ENCODE measurements around the gene STPG2. TPM values are rescaled to one million over a fixed set of nuclear protein-coding genes. Genes with fewer than 3 reads are reported as not detected.

The STPG2 gene
- total RNA-seq, 1 experiment from 2014 or later, result 0.35 TPM

GRCh38 chr4:98113012-98113411 is 30.3 kb downstream of the STPG2 start:
- CTCF ChIA-PET, result no interaction called here

GRCh38 chr4:98110929-98111328 is 32.3 kb downstream of the STPG2 start:
- H3F3A ChIP-seq (ENCODE audit: insufficient read depth, low read depth), result no peaks in the 10 kb centered on the region
- BruUV-seq (replicated peaks), result no TSS peak
- H3K4me3 ChIP-seq, result no peak overlapping the region
- H4K20me1 ChIP-seq (ENCODE audit: insufficient read depth), result no peaks in the 10 kb centered on the region
- TF ChIP-seq EZH2 (IDR thresholded peaks at IDR 0.05; ENCODE audit: low read depth) (no peak), CTCF (conservative IDR thresholded peaks at IDR 0.05) (no peak)
- H3K27ac ChIP-seq, result no peak overlapping the region
- H3K9me3 ChIP-seq (ENCODE audit: insufficient read depth, low read depth), result no peaks in the 10 kb centered on the region
- H3K9me2 ChIP-seq (ENCODE audit: insufficient read depth), result no peaks in the 10 kb centered on the region
- intact Hi-C loops (cut with micrococcal nuclease; ENCODE audit: unreplicated experiment), result no loop called here
- H3K27me3 ChIP-seq (ENCODE audit: insufficient read depth, low read depth), result no peaks in the 10 kb centered on the region
- DNase-seq, result no peak
- H3K79me2 ChIP-seq (ENCODE audit: low read depth), result no peaks in the 10 kb centered on the region
- no peaks in the 10 kb centered on the region for H3K36me3 ChIP-seq (ENCODE audit: low read depth)
- no peaks in the 10 kb centered on the region for H3K4me1 ChIP-seq (replicated peaks; ENCODE audit: insufficient read depth)
- CTCF ChIA-PET, result no interaction called here
- no peak overlapping the region for H2AFZ ChIP-seq
- H3K4me2 ChIP-seq, result no peak overlapping the region
- POLR2A ChIA-PET (ENCODE audit: unreplicated experiment), result no interaction called here

More at GRCh38 chr4:98113012-98113411, 30.3 kb downstream of the STPG2 start:
- no peaks in the 10 kb centered on the region for H3K9me3 ChIP-seq (ENCODE audit: insufficient read depth, low read depth)
- no TSS peak for BruUV-seq (replicated peaks)
- POLR2A ChIA-PET (ENCODE audit: unreplicated experiment), result no interaction called here
- no peak overlapping the region for H3K27ac ChIP-seq
- intact Hi-C loops (cut with micrococcal nuclease; ENCODE audit: unreplicated experiment), result no loop called here
- no peaks in the 10 kb centered on the region for H3K9me2 ChIP-seq (ENCODE audit: insufficient read depth)
- H3K27me3 ChIP-seq (ENCODE audit: insufficient read depth, low read depth), result no peaks in the 10 kb centered on the region
- TF ChIP-seq EZH2 (IDR thresholded peaks at IDR 0.05; ENCODE audit: low read depth) (no peak), CTCF (conservative IDR thresholded peaks at IDR 0.05) (peak; percentile 45; the same call in 1 of the 2 replicates)
- no peaks in the 10 kb centered on the region for H3K79me2 ChIP-seq (ENCODE audit: low read depth)
- H3K4me2 ChIP-seq, result no peak overlapping the region
- no peaks in the 10 kb centered on the region for H3K36me3 ChIP-seq (ENCODE audit: low read depth)
- no peaks in the 10 kb centered on the region for H4K20me1 ChIP-seq (ENCODE audit: insufficient read depth)
- DNase-seq, result no peak
- H2AFZ ChIP-seq, result no peak overlapping the region
- peaks cover 4% of the 10 kb centered on the region; the same call in 1 of the 2 replicates for H3K4me1 ChIP-seq (replicated peaks; ENCODE audit: insufficient read depth)
- no peak overlapping the region for H3K4me3 ChIP-seq
- H3F3A ChIP-seq (ENCODE audit: insufficient read depth, low read depth), result no peaks in the 10 kb centered on the region

GRCh38 chr4:98110214-98110613 is 33.1 kb downstream of the STPG2 start:
- H3K27me3 ChIP-seq (ENCODE audit: insufficient read depth, low read depth), result no peaks in the 10 kb centered on the region
- no TSS peak for BruUV-seq (replicated peaks)
- H3K79me2 ChIP-seq (ENCODE audit: low read depth), result no peaks in the 10 kb centered on the region
- no peak overlapping the region for H3K4me2 ChIP-seq
- no peak for TF ChIP-seq EZH2 (IDR thresholded peaks at IDR 0.05; ENCODE audit: low read depth)
- TF ChIP-seq CTCF (conservative IDR thresholded peaks at IDR 0.05), result no peak
- no peaks in the 10 kb centered on the region for H3K36me3 ChIP-seq (ENCODE audit: low read depth)
- intact Hi-C loops (cut with micrococcal nuclease; ENCODE audit: unreplicated experiment), result no loop called here
- H4K20me1 ChIP-seq (ENCODE audit: insufficient read depth), result no peaks in the 10 kb centered on the region
- H3K9me3 ChIP-seq (ENCODE audit: insufficient read depth, low read depth), result no peaks in the 10 kb centered on the region
- H2AFZ ChIP-seq, result no peak overlapping the region
- no peak for DNase-seq
- H3K9me2 ChIP-seq (ENCODE audit: insufficient read depth), result no peaks in the 10 kb centered on the region
- H3K27ac ChIP-seq, result no peak overlapping the region
- no peaks in the 10 kb centered on the region for H3K4me1 ChIP-seq (replicated peaks; ENCODE audit: insufficient read depth)
- POLR2A ChIA-PET (ENCODE audit: unreplicated experiment), result no interaction called here
- CTCF ChIA-PET, result no interaction called here
- H3K4me3 ChIP-seq, result no peak overlapping the region
- H3F3A ChIP-seq (ENCODE audit: insufficient read depth, low read depth), result no peaks in the 10 kb centered on the region
